GM23338 (cell line): ENCODE measurements around the gene TRIM32. TPM values are rescaled to one million over a fixed set of nuclear protein-coding genes. Genes with fewer than 3 reads are reported as not detected.

Source experiments
- ATAC-seq: fragments of 200-7000 bp; cut with Tn5 transposase; 3 replicates; pipeline ENCODE4 v1.9.1; 2020
- DNase-seq: peaks from one replicate; pipeline ENCODE4 v3.0.0-alpha.2; 2015; ENCODE audit warnings: low spot score
- H2AFZ ChIP-seq: fragments of 200-600 bp; sonication (generic); 2 replicates; pipeline ENCODE4 v1.8.0; 2016; ENCODE audit warnings: antibody characterized with exemption, mild to moderate bottlenecking, moderate library complexity
- H3F3A ChIP-seq: fragments of 200-600 bp; sonication (generic); replicated peaks from 2 replicates; pipeline ENCODE4 v1.8.0; 2017; ENCODE audit warnings: antibody characterized with exemption, mixed run types, low read depth
- H3K27ac ChIP-seq: fragments of 200-600 bp; sonication (generic); 2 replicates; pipeline ENCODE4 v1.6.1; 2016; ENCODE audit warnings: low read depth
- H3K27me3 ChIP-seq: fragments of 200-600 bp; sonication (generic); 2 replicates; pipeline ENCODE4 v1.8.0; 2016; ENCODE audit warnings: mild to moderate bottlenecking, mixed run types, moderate library complexity; ENCODE audit not compliant: insufficient read depth
- H3K36me3 ChIP-seq: fragments of 200-600 bp; sonication (generic); 2 replicates; pipeline ENCODE4 v1.8.0; 2016; ENCODE audit warnings: mild to moderate bottlenecking; ENCODE audit not compliant: insufficient read depth
- H3K4me1 ChIP-seq: fragments of 200-600 bp; sonication (generic); 2 replicates; pipeline ENCODE4 v1.8.0; 2016; ENCODE audit warnings: mild to moderate bottlenecking, moderate library complexity; ENCODE audit not compliant: insufficient read depth
- H3K4me2 ChIP-seq: fragments of 200-600 bp; sonication (generic); 2 replicates; pipeline ENCODE4 v1.7.1; 2017; ENCODE audit warnings: mixed run types
- H3K4me3 ChIP-seq: fragments of 200-600 bp; sonication (generic); 2 replicates; pipeline ENCODE4 v1.6.1; 2016; ENCODE audit warnings: mixed run types
- H3K79me2 ChIP-seq: fragments of 200-600 bp; sonication (generic); replicated peaks from 2 replicates; pipeline ENCODE4 v1.8.0; 2017; ENCODE audit warnings: mild to moderate bottlenecking; ENCODE audit not compliant: insufficient read depth
- H3K9me2 ChIP-seq: fragments of 200-600 bp; sonication (generic); 2 replicates; pipeline ENCODE4 v1.8.0; 2017; ENCODE audit not compliant: insufficient read depth
- H4K20me1 ChIP-seq: fragments of 200-600 bp; sonication (generic); replicated peaks from 2 replicates; pipeline ENCODE4 v1.8.0; 2017; ENCODE audit warnings: mild to moderate bottlenecking; ENCODE audit not compliant: insufficient read depth
- H3K27ac Mint-ChIP-seq: 2 replicates; pipeline ENCODE4 v1.8.0; 2020; ENCODE audit warnings: inconsistent platforms, mild to moderate bottlenecking, moderate library complexity, mixed read lengths
- H3K27me3 Mint-ChIP-seq: 3 replicates; pipeline ENCODE4 v1.8.0; 2022; ENCODE audit warnings: low read depth, mild to moderate bottlenecking, moderate library complexity, mixed read lengths, inconsistent platforms; ENCODE audit not compliant: insufficient read depth, poor library complexity
- H3K36me3 Mint-ChIP-seq: 3 replicates; pipeline ENCODE4 v1.8.0; 2021; ENCODE audit warnings: low read depth, mild to moderate bottlenecking, inconsistent platforms, moderate library complexity, mixed read lengths
- H3K4me1 Mint-ChIP-seq: 3 replicates; pipeline ENCODE4 v1.8.0; 2020; ENCODE audit warnings: mild to moderate bottlenecking, inconsistent platforms, mixed read lengths
- H3K4me3 Mint-ChIP-seq: 3 replicates; pipeline ENCODE4 v1.8.0; 2021; ENCODE audit warnings: moderate library complexity, mild to moderate bottlenecking, inconsistent platforms, mixed read lengths
- H3K9me3 Mint-ChIP-seq: 3 replicates; pipeline ENCODE4 v1.8.0; 2020; ENCODE audit warnings: moderate library complexity, mild to moderate bottlenecking, inconsistent platforms, mixed read lengths
- EZH2 ChIP-seq: fragments of 200-600 bp; sonication (generic); IDR thresholded peaks from one replicate; pipeline ENCODE4 v1.8.0; 2017; ENCODE audit warnings: antibody characterized with exemption, mild to moderate bottlenecking, low read depth; ENCODE audit not compliant: unreplicated experiment
- EZH2phosphoT487 ChIP-seq: fragments of 200-600 bp; sonication (generic); IDR thresholded peaks from one replicate; pipeline ENCODE4 v1.8.1; 2018; ENCODE audit warnings: antibody characterized with exemption; ENCODE audit not compliant: unreplicated experiment
- JUNB ChIP-seq: IDR thresholded peaks from one replicate; pipeline ENCODE4 v1.6.1; 2016; ENCODE audit warnings: antibody characterized with exemption; ENCODE audit not compliant: unreplicated experiment
- NANOG ChIP-seq: IDR thresholded peaks from 2 replicates; pipeline ENCODE4 v1.6.1; 2016; ENCODE audit warnings: antibody characterized with exemption, borderline replicate concordance
- STAT1 ChIP-seq: IDR thresholded peaks from one replicate; pipeline ENCODE4 v1.6.1; 2016; ENCODE audit warnings: antibody characterized with exemption; ENCODE audit not compliant: unreplicated experiment
- polyA plus RNA-seq: library from polyadenylated mRNA; unstranded; fragments of >200 nt; fragmentation: Nextera tagmentation; extraction: Ambion mirVana; gene quantifications from 2 replicates; pipeline ENCODE4 v1.2.1, GENCODE V29; 2016
- total RNA-seq: library from RNA; depleted of rRNA; stranded (reverse); fragments of >200 nt; shearing (Covaris generic); gene quantifications from 2 replicates; pipeline ENCODE4 v1.2.3, GENCODE V29; 2014
- TF ChIP-seq, protein P1 (sequence below): fragments of 250-450 bp; sonication (Bioruptor Pico); IDR thresholded peaks from 2 replicates; pipeline ENCODE4 v1.5.0; 2020; ENCODE audit warnings: mild to moderate bottlenecking, moderate library complexity
- TF ChIP-seq, protein P2 (sequence below): IDR thresholded peaks from 2 replicates; pipeline ENCODE4 v1.6.1; 2016; ENCODE audit warnings: antibody characterized with exemption

TRIM32 gene
- total and polyA plus RNA-seq, 2 experiments from 2014 or later = 6.7 to 16.3 TPM

DNA sequence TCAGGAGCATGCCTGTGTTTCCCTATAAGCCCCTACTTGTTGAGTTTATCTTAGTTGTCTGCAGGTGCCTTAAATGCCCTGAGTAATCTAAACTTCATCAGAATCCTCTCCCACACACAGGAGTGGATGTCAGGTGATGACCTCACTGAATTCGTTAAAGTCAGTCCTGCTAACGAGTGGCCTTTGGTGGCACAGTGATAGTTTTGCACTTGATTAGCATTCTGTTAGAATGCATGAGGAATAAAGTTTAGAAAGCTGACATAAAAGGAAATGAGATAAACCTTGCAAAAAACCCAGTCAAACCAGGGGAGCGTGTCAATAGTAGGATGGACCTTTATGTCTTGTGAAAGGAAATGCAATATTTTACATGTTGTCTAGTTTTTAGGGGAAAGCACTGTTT is 4.5 kb downstream of the TRIM32 start:
- Mint-ChIP-seq H3K36me3 (peaks cover 4% of the 10 kb centered on the region; the same call in 1 of the 3 replicates), H3K4me1 (peaks cover 22% of the 10 kb centered on the region), H3K9me3 (no peaks in the 10 kb centered on the region), H3K27me3 (peaks cover 6% of the 10 kb centered on the region), H3K4me3 (no peak overlapping the region), H3K27ac (no peak overlapping the region)
- 0 out of 2 replicates have a peak, but pooled peaks cover 4% of the 10 kb centered on the region for H3K9me2 ChIP-seq
- H3K79me2 ChIP-seq = peaks cover 75% of the 10 kb centered on the region
- ATAC-seq (no peak), DNase-seq (no peak)
- H3K4me1 ChIP-seq = peaks cover 28% of the 10 kb centered on the region
- no peak overlapping the region for H3K4me2 ChIP-seq
- no peak overlapping the region for H2AFZ ChIP-seq
- no peak for TF ChIP-seq JUNB
- no peaks in the 10 kb centered on the region for H3K27me3 ChIP-seq
- peaks cover 26% of the 10 kb centered on the region; the same call in 1 of the 2 replicates for H4K20me1 ChIP-seq
- H3K4me3 ChIP-seq = no peak overlapping the region
- H3F3A ChIP-seq = no peaks in the 10 kb centered on the region
- no peaks in the 10 kb centered on the region for H3K36me3 ChIP-seq
- no peak overlapping the region for H3K27ac ChIP-seq

DNA sequence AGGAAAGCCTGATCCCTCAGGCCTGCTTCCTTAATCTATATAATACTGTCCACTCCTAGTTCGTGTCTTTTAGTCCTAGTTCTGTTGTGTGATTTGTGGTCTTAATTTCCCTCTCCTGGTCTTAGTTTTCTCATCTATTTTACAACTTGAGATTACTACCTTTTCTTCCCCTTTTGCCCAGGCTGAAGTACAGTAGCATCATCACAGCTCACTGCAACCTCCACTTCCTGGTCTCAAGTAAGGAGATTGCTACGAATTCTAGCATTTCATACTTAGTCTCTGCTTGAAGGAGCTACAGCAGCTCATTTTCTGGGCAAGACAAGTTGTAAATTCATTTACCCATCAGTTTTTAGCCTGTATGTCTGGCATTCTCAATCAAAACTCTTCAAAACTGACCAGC is 5.5 kb downstream of the TRIM32 start:
- no peak for ATAC-seq
- Histone ChIP-seq H3F3A (no peaks in the 10 kb centered on the region), H2AFZ (no peak overlapping the region), H3K79me2 (peaks cover 76% of the 10 kb centered on the region), H3K27ac (no peak overlapping the region), H3K4me3 (no peak overlapping the region), H3K4me1 (peaks cover 27% of the 10 kb centered on the region), H3K4me2 (no peak overlapping the region), H3K36me3 (no peaks in the 10 kb centered on the region), H4K20me1 (peaks cover 26% of the 10 kb centered on the region; the same call in 1 of the 2 replicates), H3K9me2 (0 out of 2 replicates have a peak, but pooled peaks cover 4% of the 10 kb centered on the region), H3K27me3 (no peaks in the 10 kb centered on the region)
- no peak overlapping the region for H3K27ac Mint-ChIP-seq
- H3K27me3 Mint-ChIP-seq = peaks cover 3% of the 10 kb centered on the region
- no peak overlapping the region for H3K4me3 Mint-ChIP-seq
- no peaks in the 10 kb centered on the region for H3K9me3 Mint-ChIP-seq
- peaks cover 5% of the 10 kb centered on the region; the same call in 1 of the 3 replicates for H3K36me3 Mint-ChIP-seq
- TF ChIP-seq EZH2phosphoT487 = no peak
- TF ChIP-seq STAT1 = no peak
- TF ChIP-seq NANOG = no peak
- peaks cover 20% of the 10 kb centered on the region for H3K4me1 Mint-ChIP-seq
- no peak for DNase-seq

DNA sequence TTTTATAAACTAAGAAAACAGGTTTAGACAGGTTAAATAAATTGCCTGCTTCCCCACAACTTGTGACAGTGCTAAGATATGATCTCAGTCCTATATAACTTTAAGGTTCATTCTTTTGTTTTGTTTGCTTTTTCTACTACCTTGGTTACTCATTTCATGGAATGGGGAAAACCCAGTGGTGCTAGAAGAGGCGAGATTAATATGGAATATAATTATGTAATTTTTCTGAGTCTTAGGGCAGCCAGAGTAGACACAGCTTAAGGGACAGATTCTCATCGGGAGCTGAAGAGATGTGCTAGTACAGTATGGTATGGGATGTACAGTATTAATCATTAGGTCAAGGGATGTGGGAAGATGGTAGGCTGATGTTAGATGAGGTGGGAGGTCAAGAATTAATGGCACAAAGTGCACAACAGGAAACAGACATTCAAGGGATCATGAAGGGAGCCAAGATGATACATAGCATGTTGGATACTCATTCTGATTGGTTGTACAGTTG is 6.2 kb downstream of the TRIM32 start:
- Mint-ChIP-seq H3K27ac (no peak overlapping the region), H3K36me3 (peaks cover 12% of the 10 kb centered on the region), H3K4me3 (no peak overlapping the region), H3K9me3 (no peaks in the 10 kb centered on the region; the same call in 2 of the 3 replicates), H3K4me1 (peaks cover 13% of the 10 kb centered on the region), H3K27me3 (no peaks in the 10 kb centered on the region)
- Histone ChIP-seq H3K4me1 (peaks cover 20% of the 10 kb centered on the region), H3K4me3 (no peak overlapping the region), H2AFZ (no peak overlapping the region), H4K20me1 (peaks cover 31% of the 10 kb centered on the region; the same call in 1 of the 2 replicates), H3K27ac (no peak overlapping the region), H3F3A (no peaks in the 10 kb centered on the region), H3K79me2 (peaks cover 69% of the 10 kb centered on the region), H3K4me2 (no peak overlapping the region), H3K36me3 (no peaks in the 10 kb centered on the region), H3K9me2 (0 out of 2 replicates have a peak, but pooled peaks cover 4% of the 10 kb centered on the region), H3K27me3 (no peaks in the 10 kb centered on the region)
- DNase-seq (no peak), ATAC-seq (no peak)
- TF ChIP-seq, protein P1, sequence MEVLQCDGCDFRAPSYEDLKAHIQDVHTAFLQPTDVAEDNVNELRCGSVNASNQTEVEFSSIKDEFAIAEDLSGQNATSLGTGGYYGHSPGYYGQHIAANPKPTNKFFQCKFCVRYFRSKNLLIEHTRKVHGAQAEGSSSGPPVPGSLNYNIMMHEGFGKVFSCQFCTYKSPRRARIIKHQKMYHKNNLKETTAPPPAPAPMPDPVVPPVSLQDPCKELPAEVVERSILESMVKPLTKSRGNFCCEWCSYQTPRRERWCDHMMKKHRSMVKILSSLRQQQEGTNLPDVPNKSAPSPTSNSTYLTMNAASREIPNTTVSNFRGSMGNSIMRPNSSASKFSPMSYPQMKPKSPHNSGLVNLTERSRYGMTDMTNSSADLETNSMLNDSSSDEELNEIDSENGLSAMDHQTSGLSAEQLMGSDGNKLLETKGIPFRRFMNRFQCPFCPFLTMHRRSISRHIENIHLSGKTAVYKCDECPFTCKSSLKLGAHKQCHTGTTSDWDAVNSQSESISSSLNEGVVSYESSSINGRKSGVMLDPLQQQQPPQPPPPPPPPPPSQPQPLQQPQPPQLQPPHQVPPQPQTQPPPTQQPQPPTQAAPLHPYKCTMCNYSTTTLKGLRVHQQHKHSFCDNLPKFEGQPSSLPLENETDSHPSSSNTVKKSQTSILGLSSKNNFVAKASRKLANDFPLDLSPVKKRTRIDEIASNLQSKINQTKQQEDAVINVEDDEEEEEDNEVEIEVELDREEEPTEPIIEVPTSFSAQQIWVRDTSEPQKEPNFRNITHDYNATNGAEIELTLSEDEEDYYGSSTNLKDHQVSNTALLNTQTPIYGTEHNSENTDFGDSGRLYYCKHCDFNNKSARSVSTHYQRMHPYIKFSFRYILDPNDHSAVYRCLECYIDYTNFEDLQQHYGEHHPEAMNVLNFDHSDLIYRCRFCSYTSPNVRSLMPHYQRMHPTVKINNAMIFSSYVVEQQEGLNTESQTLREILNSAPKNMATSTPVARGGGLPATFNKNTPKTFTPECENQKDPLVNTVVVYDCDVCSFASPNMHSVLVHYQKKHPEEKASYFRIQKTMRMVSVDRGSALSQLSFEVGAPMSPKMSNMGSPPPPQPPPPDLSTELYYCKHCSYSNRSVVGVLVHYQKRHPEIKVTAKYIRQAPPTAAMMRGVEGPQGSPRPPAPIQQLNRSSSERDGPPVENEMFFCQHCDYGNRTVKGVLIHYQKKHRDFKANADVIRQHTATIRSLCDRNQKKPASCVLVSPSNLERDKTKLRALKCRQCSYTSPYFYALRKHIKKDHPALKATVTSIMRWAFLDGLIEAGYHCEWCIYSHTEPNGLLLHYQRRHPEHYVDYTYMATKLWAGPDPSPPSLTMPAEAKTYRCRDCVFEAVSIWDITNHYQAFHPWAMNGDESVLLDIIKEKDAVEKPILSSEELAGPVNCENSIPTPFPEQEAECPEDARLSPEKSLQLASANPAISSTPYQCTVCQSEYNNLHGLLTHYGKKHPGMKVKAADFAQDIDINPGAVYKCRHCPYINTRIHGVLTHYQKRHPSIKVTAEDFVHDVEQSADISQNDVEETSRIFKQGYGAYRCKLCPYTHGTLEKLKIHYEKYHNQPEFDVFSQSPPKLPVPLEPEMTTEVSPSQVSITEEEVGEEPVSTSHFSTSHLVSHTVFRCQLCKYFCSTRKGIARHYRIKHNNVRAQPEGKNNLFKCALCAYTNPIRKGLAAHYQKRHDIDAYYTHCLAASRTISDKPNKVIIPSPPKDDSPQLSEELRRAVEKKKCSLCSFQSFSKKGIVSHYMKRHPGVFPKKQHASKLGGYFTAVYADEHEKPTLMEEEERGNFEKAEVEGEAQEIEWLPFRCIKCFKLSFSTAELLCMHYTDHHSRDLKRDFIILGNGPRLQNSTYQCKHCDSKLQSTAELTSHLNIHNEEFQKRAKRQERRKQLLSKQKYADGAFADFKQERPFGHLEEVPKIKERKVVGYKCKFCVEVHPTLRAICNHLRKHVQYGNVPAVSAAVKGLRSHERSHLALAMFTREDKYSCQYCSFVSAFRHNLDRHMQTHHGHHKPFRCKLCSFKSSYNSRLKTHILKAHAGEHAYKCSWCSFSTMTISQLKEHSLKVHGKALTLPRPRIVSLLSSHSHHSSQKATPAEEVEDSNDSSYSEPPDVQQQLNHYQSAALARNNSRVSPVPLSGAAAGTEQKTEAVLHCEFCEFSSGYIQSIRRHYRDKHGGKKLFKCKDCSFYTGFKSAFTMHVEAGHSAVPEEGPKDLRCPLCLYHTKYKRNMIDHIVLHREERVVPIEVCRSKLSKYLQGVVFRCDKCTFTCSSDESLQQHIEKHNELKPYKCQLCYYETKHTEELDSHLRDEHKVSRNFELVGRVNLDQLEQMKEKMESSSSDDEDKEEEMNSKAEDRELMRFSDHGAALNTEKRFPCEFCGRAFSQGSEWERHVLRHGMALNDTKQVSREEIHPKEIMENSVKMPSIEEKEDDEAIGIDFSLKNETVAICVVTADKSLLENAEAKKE (CRISPR knock-in tag) = no peak
- TF ChIP-seq EZH2 = no peak
- TF ChIP-seq, protein P2, sequence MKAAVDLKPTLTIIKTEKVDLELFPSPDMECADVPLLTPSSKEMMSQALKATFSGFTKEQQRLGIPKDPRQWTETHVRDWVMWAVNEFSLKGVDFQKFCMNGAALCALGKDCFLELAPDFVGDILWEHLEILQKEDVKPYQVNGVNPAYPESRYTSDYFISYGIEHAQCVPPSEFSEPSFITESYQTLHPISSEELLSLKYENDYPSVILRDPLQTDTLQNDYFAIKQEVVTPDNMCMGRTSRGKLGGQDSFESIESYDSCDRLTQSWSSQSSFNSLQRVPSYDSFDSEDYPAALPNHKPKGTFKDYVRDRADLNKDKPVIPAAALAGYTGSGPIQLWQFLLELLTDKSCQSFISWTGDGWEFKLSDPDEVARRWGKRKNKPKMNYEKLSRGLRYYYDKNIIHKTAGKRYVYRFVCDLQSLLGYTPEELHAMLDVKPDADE = no peak
